HepG2 (cell line): Measurements from ENCODE around the gene SNUPN. TPM values are rescaled to one million over a fixed set of nuclear protein-coding genes. Genes with fewer than 3 reads are reported as not detected.

Experiments used
- AGO1 ChIP-seq: fragments of 200-400 bp; formaldehyde crosslinking; IDR thresholded peaks from 2 replicates; pipeline ENCODE4 v1.6.1; 2017; ENCODE audit warnings: mild to moderate bottlenecking, low read depth, low read length, moderate library complexity; ENCODE audit not compliant: poor library complexity, severe bottlenecking
- GABPB1 ChIP-seq: IDR thresholded peaks from 2 replicates; pipeline ENCODE4 v1.6.1; 2016; ENCODE audit warnings: mild to moderate bottlenecking, missing genetic modification reagents, moderate library complexity, missing compliant biosample characterization
- MED8 ChIP-seq: sonication (generic); formaldehyde crosslinking; IDR thresholded peaks from 2 replicates; pipeline ENCODE4 v1.8.1; 2023; ENCODE audit warnings: mild to moderate bottlenecking, missing genetic modification reagents; ENCODE audit not compliant: insufficient replicate concordance
- SKI ChIP-seq: fragments of 450-650 bp; IDR thresholded peaks from one replicate; pipeline ENCODE4 v1.6.1; 2018; ENCODE audit warnings: mild to moderate bottlenecking; ENCODE audit not compliant: partially characterized antibody
- SMAD1 ChIP-seq: sonication (generic); formaldehyde crosslinking; IDR thresholded peaks from 2 replicates; pipeline ENCODE4 v1.4.0; 2020; ENCODE audit warnings: missing genetic modification reagents, low read depth, mild to moderate bottlenecking, borderline replicate concordance
- SNAPC2 ChIP-seq: sonication (generic); formaldehyde crosslinking; IDR thresholded peaks from 2 replicates; pipeline ENCODE4 v1.8.1; 2022; ENCODE audit warnings: mild to moderate bottlenecking, missing genetic modification reagents
- THYN1 ChIP-seq: sonication (generic); formaldehyde crosslinking; IDR thresholded peaks from 2 replicates; pipeline ENCODE4 v1.8.1; 2023; ENCODE audit warnings: low read depth, mild to moderate bottlenecking, moderate library complexity, missing genetic modification reagents, borderline replicate concordance
- ZC3H4 ChIP-seq: sonication (generic); formaldehyde crosslinking; IDR thresholded peaks from 2 replicates; pipeline ENCODE4 v1.4.0; 2020; ENCODE audit warnings: missing genetic modification reagents, borderline replicate concordance
- ZNF205 ChIP-seq: IDR thresholded peaks from 2 replicates; pipeline ENCODE4 v1.6.1; 2018; ENCODE audit warnings: missing biosample characterization, missing genetic modification reagents
- ZNF556 ChIP-seq: sonication (generic); formaldehyde crosslinking; IDR thresholded peaks from 2 replicates; pipeline ENCODE4 v1.4.0; 2020; ENCODE audit warnings: mild to moderate bottlenecking, missing genetic modification reagents, borderline replicate concordance
- polyA plus RNA-seq, 8 experiments: library from polyadenylated mRNA; depleted of rRNA in 3 of 8; stranded (reverse) in 7 of 8; unstranded in 1 of 8; fragments of >200 nt; fragmentation: Illumina TruSeq in 4 of 8; extraction: Trizol in 4 of 8; gene quantifications; 2 replicates each; pipeline versions ENCODE4 v1.2.1 to v1.2.3, GENCODE V29; 2011 to 2016; ENCODE audit warnings: low read depth in 4 of 8, missing spikeins in 1 of 8, mixed read lengths in 1 of 8; ENCODE audit not compliant: insufficient read depth in 1 of 8
- total RNA-seq, 5 experiments: library from RNA; depleted of rRNA; stranded (reverse); fragments of >200 nt; fragmentation: Illumina TruSeq; extraction: Trizol; gene quantifications; 2 replicates each; pipeline ENCODE4 v1.2.3, GENCODE V29; 2016; ENCODE audit warnings: low read depth in 1 of 5
- TF ChIP-seq, protein P1 (sequence below): sonication (generic); formaldehyde crosslinking; IDR thresholded peaks from 2 replicates; pipeline ENCODE4 v1.5.0; 2020; ENCODE audit warnings: mild to moderate bottlenecking, missing genetic modification reagents, borderline replicate concordance
- TF ChIP-seq, protein P2 (sequence below): conservative IDR thresholded peaks from 2 replicates; pipeline ENCODE4 v1.6.1; 2018; ENCODE audit warnings: missing genetic modification reagents
- TF ChIP-seq, protein P3 (sequence below): sonication (generic); formaldehyde crosslinking; IDR thresholded peaks from 2 replicates; pipeline ENCODE4 v1.5.0; 2020; ENCODE audit warnings: missing genetic modification reagents
- TF ChIP-seq, protein P4 (sequence below), 2 experiments: sonication (generic) in 1 of 2; formaldehyde crosslinking in 1 of 2; IDR thresholded peaks; 2 replicates each; pipeline versions ENCODE4 v1.4.0 to v1.6.1; 2016 to 2020; ENCODE audit warnings: borderline replicate concordance in 1 of 2, low read depth in 1 of 2, mild to moderate bottlenecking in 1 of 2, missing genetic modification reagents in 1 of 2

The SNUPN gene
- total and polyA plus RNA-seq, 2 of the 13 experiments (the other 11 are each of a cell fraction or from before 2014, with no cell fraction given): 9.0 to 16.4 TPM

DNA sequence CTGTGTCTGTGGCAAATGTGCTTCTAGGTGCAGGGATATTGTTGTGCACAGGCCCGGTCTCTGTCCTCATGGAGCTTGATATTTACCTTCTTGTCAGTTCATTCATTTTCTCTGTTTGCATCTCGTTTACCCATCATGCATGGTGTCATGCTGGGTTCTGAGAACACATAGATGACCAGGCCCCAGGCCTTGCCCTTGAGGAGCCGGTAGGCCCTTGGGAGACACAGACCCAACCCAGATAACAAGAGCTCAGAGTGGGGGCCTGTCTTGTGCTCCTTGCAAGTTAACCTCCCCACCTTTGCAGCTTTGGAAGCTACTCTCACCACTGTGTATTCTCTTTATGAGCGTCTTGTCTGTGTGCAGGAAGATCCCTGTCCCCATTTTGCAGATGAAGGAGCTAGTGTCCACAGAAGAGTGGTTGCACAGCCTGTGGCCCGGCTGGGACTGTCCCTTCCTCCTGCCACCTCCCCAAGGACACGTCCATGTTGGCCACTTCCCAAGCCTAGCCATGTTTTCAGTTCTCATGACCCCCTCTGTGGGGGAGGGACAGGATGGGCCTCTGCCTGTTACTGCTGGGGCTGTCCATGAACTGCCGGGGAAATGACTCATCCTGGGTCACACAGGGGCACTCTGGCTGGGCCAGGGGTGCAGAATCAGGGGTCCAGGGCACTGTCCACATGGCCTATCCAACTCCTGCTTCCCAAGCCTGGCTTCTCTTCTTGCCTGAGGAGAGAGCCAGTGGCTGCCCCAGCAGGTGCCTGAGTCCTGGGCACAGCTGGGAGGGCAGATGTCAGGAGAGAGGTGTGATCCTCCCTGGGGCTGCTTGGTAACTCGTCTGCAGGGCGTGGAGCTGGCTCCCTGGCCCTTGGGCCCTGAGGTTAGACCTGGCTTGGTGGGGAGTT is 25.6 kb upstream of the SNUPN start (continued):
- TF ChIP-seq, protein P1, sequence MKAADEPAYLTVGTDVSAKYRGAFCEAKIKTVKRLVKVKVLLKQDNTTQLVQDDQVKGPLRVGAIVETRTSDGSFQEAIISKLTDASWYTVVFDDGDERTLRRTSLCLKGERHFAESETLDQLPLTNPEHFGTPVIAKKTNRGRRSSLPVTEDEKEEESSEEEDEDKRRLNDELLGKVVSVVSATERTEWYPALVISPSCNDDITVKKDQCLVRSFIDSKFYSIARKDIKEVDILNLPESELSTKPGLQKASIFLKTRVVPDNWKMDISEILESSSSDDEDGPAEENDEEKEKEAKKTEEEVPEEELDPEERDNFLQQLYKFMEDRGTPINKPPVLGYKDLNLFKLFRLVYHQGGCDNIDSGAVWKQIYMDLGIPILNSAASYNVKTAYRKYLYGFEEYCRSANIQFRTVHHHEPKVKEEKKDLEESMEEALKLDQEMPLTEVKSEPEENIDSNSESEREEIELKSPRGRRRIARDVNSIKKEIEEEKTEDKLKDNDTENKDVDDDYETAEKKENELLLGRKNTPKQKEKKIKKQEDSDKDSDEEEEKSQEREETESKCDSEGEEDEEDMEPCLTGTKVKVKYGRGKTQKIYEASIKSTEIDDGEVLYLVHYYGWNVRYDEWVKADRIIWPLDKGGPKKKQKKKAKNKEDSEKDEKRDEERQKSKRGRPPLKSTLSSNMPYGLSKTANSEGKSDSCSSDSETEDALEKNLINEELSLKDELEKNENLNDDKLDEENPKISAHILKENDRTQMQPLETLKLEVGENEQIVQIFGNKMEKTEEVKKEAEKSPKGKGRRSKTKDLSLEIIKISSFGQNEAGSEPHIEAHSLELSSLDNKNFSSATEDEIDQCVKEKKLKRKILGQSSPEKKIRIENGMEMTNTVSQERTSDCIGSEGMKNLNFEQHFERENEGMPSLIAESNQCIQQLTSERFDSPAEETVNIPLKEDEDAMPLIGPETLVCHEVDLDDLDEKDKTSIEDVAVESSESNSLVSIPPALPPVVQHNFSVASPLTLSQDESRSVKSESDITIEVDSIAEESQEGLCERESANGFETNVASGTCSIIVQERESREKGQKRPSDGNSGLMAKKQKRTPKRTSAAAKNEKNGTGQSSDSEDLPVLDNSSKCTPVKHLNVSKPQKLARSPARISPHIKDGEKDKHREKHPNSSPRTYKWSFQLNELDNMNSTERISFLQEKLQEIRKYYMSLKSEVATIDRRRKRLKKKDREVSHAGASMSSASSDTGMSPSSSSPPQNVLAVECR (CRISPR knock-in tag): peak; percentile 82
- TF ChIP-seq ZC3H4 (CRISPR knock-in tag): no peak
- peak; percentile 35 for TF ChIP-seq SKI
- TF ChIP-seq ZNF556 (CRISPR knock-in tag): peak; percentile 22; the same call in 1 of the 2 replicates
- no peak for TF ChIP-seq SNAPC2 (CRISPR knock-in tag)
- TF ChIP-seq, protein P2, sequence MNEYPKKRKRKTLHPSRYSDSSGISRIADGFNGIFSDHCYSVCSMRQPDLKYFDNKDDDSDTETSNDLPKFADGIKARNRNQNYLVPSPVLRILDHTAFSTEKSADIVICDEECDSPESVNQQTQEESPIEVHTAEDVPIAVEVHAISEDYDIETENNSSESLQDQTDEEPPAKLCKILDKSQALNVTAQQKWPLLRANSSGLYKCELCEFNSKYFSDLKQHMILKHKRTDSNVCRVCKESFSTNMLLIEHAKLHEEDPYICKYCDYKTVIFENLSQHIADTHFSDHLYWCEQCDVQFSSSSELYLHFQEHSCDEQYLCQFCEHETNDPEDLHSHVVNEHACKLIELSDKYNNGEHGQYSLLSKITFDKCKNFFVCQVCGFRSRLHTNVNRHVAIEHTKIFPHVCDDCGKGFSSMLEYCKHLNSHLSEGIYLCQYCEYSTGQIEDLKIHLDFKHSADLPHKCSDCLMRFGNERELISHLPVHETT (CRISPR knock-in tag): peak; percentile 60; the same call in 1 of the 2 replicates
- TF ChIP-seq, protein P3, sequence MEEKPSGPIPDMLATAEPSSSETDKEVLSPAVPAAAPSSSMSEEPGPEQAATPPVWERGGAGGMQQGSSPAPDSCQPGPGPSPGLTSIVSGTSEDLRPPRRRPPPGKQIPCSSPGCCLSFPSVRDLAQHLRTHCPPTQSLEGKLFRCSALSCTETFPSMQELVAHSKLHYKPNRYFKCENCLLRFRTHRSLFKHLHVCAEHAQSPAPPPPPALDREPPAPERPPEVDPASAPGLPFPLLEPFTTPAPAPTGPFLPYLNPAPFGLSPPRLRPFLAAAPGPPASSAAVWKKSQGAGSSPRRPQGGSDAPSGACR (CRISPR knock-in tag): peak; percentile 69; the same call in 1 of the 2 replicates
- no peak for TF ChIP-seq THYN1
- no peak for TF ChIP-seq AGO1
- TF ChIP-seq, protein P4, sequence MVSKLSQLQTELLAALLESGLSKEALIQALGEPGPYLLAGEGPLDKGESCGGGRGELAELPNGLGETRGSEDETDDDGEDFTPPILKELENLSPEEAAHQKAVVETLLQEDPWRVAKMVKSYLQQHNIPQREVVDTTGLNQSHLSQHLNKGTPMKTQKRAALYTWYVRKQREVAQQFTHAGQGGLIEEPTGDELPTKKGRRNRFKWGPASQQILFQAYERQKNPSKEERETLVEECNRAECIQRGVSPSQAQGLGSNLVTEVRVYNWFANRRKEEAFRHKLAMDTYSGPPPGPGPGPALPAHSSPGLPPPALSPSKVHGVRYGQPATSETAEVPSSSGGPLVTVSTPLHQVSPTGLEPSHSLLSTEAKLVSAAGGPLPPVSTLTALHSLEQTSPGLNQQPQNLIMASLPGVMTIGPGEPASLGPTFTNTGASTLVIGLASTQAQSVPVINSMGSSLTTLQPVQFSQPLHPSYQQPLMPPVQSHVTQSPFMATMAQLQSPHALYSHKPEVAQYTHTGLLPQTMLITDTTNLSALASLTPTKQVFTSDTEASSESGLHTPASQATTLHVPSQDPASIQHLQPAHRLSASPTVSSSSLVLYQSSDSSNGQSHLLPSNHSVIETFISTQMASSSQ (IDR thresholded peaks at IDR 0.05; ENCODE audit: low read depth): no peak
- TF ChIP-seq, protein P4 (CRISPR knock-in tag; IDR thresholded peaks at IDR 0.05; ENCODE audit: borderline replicate concordance): no peak; the same call in 1 of the 2 replicates
- peak; percentile 59 for TF ChIP-seq GABPB1 (CRISPR knock-in tag)
- TF ChIP-seq SMAD1 (CRISPR knock-in tag): peak; percentile 52; the same call in 1 of the 2 replicates
- peak; percentile 57; the same call in 1 of the 2 replicates for TF ChIP-seq ZNF205 (CRISPR knock-in tag)
- TF ChIP-seq MED8 (CRISPR knock-in tag): no peak
